K562 (cell line): ENCODE data around the gene LRRTM4.

Experiments used
- BCLAF1 ChIP-seq, 2 experiments: fragments of 450-650 bp in 1 of 2; IDR thresholded peaks; 2 replicates each; pipeline ENCODE4 v1.6.1; 2011 to 2017; ENCODE audit warnings: low read depth in 2 of 2, antibody characterized with exemption in 1 of 2, borderline replicate concordance in 1 of 2, low read length in 1 of 2, mild to moderate bottlenecking in 1 of 2, mixed read lengths in 1 of 2; ENCODE audit not compliant: control insufficient read depth in 1 of 2
- CHD4 ChIP-seq: fragments of 200-600 bp; sonication (generic); IDR thresholded peaks from 3 replicates; pipeline ENCODE4 v1.6.1; 2012; ENCODE audit warnings: low read depth, mild to moderate bottlenecking, mixed read lengths, low read length, inconsistent platforms; ENCODE audit not compliant: insufficient read depth, insufficient replicate concordance, poor library complexity, severe bottlenecking
- EZH2 ChIP-seq: IDR thresholded peaks from 2 replicates; pipeline ENCODE4 v1.6.1; 2012; ENCODE audit warnings: low read depth, mild to moderate bottlenecking, inconsistent platforms, low read length, borderline replicate concordance
- KHSRP ChIP-seq: fragments of 450-650 bp; IDR thresholded peaks from 2 replicates; pipeline ENCODE4 v1.6.1; 2017
- POLR2A ChIP-seq: fragments of 450-650 bp; conservative IDR thresholded peaks from 2 replicates; pipeline ENCODE4 v1.6.1; 2016
- SMC3 ChIP-seq: conservative IDR thresholded peaks from 2 replicates; pipeline ENCODE4 v1.6.1; 2011; ENCODE audit warnings: low read depth, low read length, improper control_type of control experiment; ENCODE audit not compliant: insufficient read depth
- TCF7 ChIP-seq: sonication (generic); IDR thresholded peaks from 2 replicates; pipeline ENCODE4 v1.6.1; 2016; ENCODE audit warnings: antibody characterized with exemption, borderline replicate concordance
- ZNF717 ChIP-seq: fragments of 250-450 bp; sonication (Bioruptor Pico); IDR thresholded peaks from 2 replicates; pipeline ENCODE4 v1.5.0; 2021
- ZNF740 ChIP-seq, 3 experiments: fragments of 200-800 bp in 1 of 3; sonication (Bioruptor generic) in 1 of 3; sonication (generic) in 1 of 3; formaldehyde crosslinking in 1 of 3; IDR thresholded peaks; 2 replicates each; pipeline versions ENCODE4 v1.6.1 to v1.8.0; 2016 to 2022; ENCODE audit warnings: mild to moderate bottlenecking in 2 of 3, missing compliant biosample characterization in 2 of 3, missing genetic modification characterization in 2 of 3, missing genetic modification reagents in 1 of 3

GRCh38 chr2:77156599-77156998, 365.6 kb downstream of the LRRTM4 start:
- TF ChIP-seq ZNF740 (CRISPR knock-in tag; IDR thresholded peaks at IDR 0.05) (no peak), ZNF740 (tag; IDR thresholded peaks at IDR 0.05) (no peak), TCF7 (no peak), SMC3 (no peak), POLR2A (no peak), ZNF717 (CRISPR knock-in tag) (no peak), BCLAF1 (IDR thresholded peaks at IDR 0.05; ENCODE audit: borderline replicate concordance in 1 of 2, control insufficient read depth in 1 of 2, low read depth in 2 of 2, low read length in 1 of 2) (no peak), EZH2 (no peak), CHD4 (no peak), KHSRP (no peak)
